HL-60 (cell line): ENCODE results near the gene FBXO21.

Source experiments
- DNase-seq, 2 experiments: peaks; one replicate each; pipeline ENCODE4 v3.0.0-alpha.2; 2010 to 2020; ENCODE audit warnings: low read depth in 1 of 2, low spot score in 1 of 2
- H3K27ac ChIP-seq: fragments of 250-450 bp; sonication (Bioruptor Pico); replicated peaks from 2 replicates; pipeline ENCODE4 v1.5.1; 2020; ENCODE audit warnings: mild to moderate bottlenecking, moderate library complexity
- H3K27me3 ChIP-seq: fragments of 250-450 bp; sonication (Bioruptor Pico); 2 replicates; pipeline ENCODE4 v1.5.1; 2021; ENCODE audit warnings: mild to moderate bottlenecking, moderate library complexity; ENCODE audit not compliant: insufficient read depth, poor library complexity, severe bottlenecking
- H3K4me3 ChIP-seq: replicated peaks from 2 replicates; pipeline ENCODE4 v1.5.1; 2011; ENCODE audit warnings: mild to moderate bottlenecking, control low read depth, low read length; ENCODE audit not compliant: insufficient read depth
- GABPA ChIP-seq: IDR thresholded peaks from 2 replicates; pipeline ENCODE4 v1.6.1; 2012; ENCODE audit warnings: low read depth
- POLR2AphosphoS5 ChIP-seq: IDR thresholded peaks from 2 replicates; pipeline ENCODE4 v1.6.1; 2012; ENCODE audit warnings: low read depth
- SPI1 ChIP-seq: IDR thresholded peaks from 2 replicates; pipeline ENCODE4 v1.6.1; 2012; ENCODE audit warnings: low read depth, mild to moderate bottlenecking, borderline replicate concordance
- TF ChIP-seq, protein P1 (sequence below): IDR thresholded peaks from 2 replicates; pipeline ENCODE4 v1.6.1; 2012; ENCODE audit warnings: low read depth; ENCODE audit not compliant: insufficient replicate concordance
- TF ChIP-seq, protein P2 (sequence below): IDR thresholded peaks from one replicate; pipeline ENCODE4 v1.5.1; 2011; ENCODE audit warnings: low read length, control low read depth, inconsistent platforms; ENCODE audit not compliant: insufficient read depth

The FBXO21 gene

DNA sequence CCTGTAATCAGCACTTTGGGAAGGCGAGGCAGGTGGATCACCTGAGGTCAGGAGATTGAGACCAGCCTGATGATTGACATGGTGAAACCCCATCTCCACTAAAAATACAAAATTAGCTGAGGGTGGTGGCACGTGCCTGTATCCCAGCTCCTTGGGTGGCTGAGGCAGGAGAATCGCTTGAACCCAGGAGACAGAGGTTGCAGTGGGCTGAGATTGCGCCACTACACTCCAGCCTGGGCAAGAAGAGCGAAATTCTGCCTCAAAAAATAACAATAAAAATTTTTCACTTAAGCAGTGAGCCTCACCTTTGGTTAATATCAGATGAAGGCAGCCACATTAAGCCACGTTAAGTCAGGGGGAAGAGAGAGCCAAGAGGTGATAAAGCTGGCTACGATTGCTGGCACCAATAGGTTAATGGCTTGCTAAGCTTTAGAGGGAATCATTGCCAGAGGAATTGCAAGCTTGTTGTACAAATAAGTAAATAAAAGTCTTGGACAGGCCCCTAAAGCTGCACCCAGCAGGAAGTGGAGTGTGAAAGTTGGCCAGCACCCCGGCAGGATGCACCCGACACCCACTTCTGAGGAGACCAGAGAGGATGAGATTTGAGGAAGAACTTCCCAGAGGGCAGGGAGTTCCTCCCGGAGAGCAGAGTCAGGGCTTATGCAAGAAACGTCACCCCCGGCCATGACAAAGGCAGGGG, 49.7 kb downstream of the FBXO21 start:
- no peak for DNase-seq
- TF ChIP-seq POLR2AphosphoS5 = no peak
- Histone ChIP-seq H3K27me3 (no peaks in the 10 kb centered on the region), H3K27ac (no peak overlapping the region), H3K4me3 (no peak overlapping the region)

DNA sequence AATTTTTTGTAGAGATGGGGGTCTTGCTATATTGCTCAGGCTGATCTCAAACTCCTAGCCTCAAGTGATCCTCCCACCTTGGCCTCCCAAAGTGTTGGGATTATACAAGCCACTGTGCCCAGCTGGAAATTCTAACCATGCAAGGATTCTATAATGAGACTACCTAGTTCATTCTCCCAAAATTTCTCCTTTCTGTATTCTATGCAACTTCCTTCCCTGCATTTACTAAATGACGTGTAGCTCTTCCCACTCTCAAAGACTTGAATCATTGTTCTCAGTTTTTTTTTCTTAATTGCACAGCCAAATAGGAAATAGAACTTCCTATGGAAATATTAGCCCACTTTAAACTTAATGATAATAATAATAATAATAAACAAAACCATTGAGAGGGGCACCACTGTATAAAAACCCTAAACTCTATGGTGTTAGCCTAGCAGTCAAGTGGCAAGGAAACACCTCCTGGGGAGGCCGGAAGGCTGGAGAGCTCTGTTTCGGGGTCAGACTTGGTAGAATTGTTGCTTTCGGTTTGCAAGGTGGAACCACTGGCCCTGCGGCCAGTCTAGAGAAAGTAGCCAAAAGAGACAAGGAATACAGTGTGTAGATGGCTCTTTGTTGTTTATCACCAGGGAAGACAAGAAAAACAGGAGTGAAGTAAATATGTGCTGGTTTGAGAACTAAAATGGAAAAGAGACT, 51.1 kb downstream of the FBXO21 start:
- no peak overlapping the region for H3K27ac ChIP-seq
- H3K4me3 ChIP-seq = no peak overlapping the region
- DNase-seq = no peak
- H3K27me3 ChIP-seq = no peaks in the 10 kb centered on the region
- no peak for TF ChIP-seq SPI1

DNA sequence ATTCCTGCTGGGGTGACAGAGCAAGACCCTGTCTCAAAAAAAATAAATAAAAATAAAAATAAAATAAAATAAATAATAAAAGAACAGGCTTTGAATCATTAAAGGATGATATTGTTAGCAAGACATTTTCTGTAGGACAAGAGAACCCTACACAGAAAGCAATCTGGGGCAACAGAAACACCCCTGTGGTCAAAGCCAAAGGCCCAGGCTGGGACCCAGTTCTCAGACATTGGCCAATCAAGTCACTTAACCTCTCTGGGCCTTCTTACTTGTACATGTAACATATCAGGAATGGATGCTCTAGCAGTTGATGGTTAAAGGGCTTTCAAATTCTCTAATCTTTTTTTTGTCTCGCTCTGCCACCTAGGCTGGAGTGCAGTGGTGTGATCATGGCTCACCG, 55.5 kb downstream of the FBXO21 start:
- H3K4me3 ChIP-seq = no peak overlapping the region
- no peak overlapping the region for H3K27ac ChIP-seq
- no peak for DNase-seq
- TF ChIP-seq, protein P1, sequence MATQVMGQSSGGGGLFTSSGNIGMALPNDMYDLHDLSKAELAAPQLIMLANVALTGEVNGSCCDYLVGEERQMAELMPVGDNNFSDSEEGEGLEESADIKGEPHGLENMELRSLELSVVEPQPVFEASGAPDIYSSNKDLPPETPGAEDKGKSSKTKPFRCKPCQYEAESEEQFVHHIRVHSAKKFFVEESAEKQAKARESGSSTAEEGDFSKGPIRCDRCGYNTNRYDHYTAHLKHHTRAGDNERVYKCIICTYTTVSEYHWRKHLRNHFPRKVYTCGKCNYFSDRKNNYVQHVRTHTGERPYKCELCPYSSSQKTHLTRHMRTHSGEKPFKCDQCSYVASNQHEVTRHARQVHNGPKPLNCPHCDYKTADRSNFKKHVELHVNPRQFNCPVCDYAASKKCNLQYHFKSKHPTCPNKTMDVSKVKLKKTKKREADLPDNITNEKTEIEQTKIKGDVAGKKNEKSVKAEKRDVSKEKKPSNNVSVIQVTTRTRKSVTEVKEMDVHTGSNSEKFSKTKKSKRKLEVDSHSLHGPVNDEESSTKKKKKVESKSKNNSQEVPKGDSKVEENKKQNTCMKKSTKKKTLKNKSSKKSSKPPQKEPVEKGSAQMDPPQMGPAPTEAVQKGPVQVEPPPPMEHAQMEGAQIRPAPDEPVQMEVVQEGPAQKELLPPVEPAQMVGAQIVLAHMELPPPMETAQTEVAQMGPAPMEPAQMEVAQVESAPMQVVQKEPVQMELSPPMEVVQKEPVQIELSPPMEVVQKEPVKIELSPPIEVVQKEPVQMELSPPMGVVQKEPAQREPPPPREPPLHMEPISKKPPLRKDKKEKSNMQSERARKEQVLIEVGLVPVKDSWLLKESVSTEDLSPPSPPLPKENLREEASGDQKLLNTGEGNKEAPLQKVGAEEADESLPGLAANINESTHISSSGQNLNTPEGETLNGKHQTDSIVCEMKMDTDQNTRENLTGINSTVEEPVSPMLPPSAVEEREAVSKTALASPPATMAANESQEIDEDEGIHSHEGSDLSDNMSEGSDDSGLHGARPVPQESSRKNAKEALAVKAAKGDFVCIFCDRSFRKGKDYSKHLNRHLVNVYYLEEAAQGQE = no peak
- no peak for TF ChIP-seq POLR2AphosphoS5
- TF ChIP-seq, protein P2, sequence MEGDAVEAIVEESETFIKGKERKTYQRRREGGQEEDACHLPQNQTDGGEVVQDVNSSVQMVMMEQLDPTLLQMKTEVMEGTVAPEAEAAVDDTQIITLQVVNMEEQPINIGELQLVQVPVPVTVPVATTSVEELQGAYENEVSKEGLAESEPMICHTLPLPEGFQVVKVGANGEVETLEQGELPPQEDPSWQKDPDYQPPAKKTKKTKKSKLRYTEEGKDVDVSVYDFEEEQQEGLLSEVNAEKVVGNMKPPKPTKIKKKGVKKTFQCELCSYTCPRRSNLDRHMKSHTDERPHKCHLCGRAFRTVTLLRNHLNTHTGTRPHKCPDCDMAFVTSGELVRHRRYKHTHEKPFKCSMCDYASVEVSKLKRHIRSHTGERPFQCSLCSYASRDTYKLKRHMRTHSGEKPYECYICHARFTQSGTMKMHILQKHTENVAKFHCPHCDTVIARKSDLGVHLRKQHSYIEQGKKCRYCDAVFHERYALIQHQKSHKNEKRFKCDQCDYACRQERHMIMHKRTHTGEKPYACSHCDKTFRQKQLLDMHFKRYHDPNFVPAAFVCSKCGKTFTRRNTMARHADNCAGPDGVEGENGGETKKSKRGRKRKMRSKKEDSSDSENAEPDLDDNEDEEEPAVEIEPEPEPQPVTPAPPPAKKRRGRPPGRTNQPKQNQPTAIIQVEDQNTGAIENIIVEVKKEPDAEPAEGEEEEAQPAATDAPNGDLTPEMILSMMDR = no peak
- no peak for TF ChIP-seq GABPA
- no peak for TF ChIP-seq SPI1
- H3K27me3 ChIP-seq = no peaks in the 10 kb centered on the region

DNA sequence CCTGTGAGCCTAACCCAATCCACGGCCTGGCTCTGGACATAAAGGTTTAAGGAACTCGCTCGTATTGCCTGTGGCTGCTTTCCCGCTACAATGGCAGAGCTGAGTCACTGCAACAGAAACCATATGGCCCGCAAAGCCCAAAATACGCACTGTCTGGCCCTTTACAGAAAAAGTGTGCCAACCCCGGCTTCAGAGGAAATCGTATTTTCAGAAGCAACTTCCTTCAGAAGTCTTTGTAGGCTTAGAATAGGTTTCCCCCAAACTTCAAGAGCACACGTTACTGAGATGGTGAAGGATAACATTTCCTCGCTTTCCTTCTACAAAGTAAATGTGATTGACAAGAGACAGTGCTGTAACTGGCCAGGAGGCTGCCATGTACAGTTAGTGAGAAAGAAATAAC, 56.2 kb downstream of the FBXO21 start:
- DNase-seq = peak; percentile 56 to 79
- Histone ChIP-seq H3K27me3 (no peaks in the 10 kb centered on the region), H3K27ac (peak overlapping the region; percentile 36), H3K4me3 (no peak overlapping the region)
- TF ChIP-seq, protein P1 = no peak
- TF ChIP-seq, protein P2 = no peak
- TF ChIP-seq GABPA (no peak), POLR2AphosphoS5 (no peak), SPI1 (no peak)

DNA sequence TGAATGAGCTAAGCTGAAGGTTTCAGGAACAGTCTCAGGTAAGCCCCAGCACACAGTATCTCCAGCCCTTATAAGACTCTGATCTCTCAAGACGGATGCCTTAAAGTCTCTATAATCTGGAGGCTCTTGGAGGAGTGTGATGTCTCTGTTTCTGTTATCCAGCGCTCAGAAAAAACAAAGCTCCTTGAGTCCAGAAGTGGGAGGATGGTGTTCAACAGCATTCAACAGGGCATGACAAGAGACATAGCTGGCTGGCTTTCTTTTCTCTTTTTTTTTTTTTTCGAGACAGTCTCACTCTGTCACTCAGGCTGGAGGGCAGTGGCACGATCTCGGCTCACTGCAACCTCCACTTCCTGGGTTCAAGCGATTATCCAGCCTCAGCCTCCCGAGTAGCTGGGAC, 59.5 kb downstream of the FBXO21 start:
- no peak overlapping the region for H3K27ac ChIP-seq
- no peak for DNase-seq
- H3K4me3 ChIP-seq = no peak overlapping the region
- H3K27me3 ChIP-seq = no peaks in the 10 kb centered on the region
- no peak for TF ChIP-seq SPI1
- TF ChIP-seq GABPA = no peak
- TF ChIP-seq, protein P2 = no peak
- TF ChIP-seq, protein P1 = no peak
- TF ChIP-seq POLR2AphosphoS5 = no peak
